Measurements from ENCODE around the gene AGFG2.

GRCh38 chr7:100583132-100584053, 44.4 kb downstream of the AGFG2 start:
- TF ChIP-seq MAZ (IDR thresholded peaks at IDR 0.05; ENCODE audit: borderline replicate concordance, low read depth, low read length): no peak
- no peak for TF ChIP-seq POLR2A (IDR thresholded peaks at IDR 0.05; ENCODE audit: low read depth, low read length)
- no peak for TF ChIP-seq RFX5 (IDR thresholded peaks at IDR 0.05; ENCODE audit: low read depth, low read length)
- TF ChIP-seq CTCF (conservative IDR thresholded peaks at IDR 0.05; ENCODE audit: low read depth, low read length): no peak
- no peak for TF ChIP-seq RAD21 (IDR thresholded peaks at IDR 0.05; ENCODE audit: low read length)
- TF ChIP-seq NFE2L2 (IDR thresholded peaks at IDR 0.05; ENCODE audit: low read depth, low read length): no peak
- no peak for TF ChIP-seq RCOR1 (IDR thresholded peaks at IDR 0.05; ENCODE audit: insufficient replicate concordance, low read length)
- no peak for TF ChIP-seq CEBPB (IDR thresholded peaks at IDR 0.05; ENCODE audit: low read depth, low read length)
- TF ChIP-seq, protein P1, sequence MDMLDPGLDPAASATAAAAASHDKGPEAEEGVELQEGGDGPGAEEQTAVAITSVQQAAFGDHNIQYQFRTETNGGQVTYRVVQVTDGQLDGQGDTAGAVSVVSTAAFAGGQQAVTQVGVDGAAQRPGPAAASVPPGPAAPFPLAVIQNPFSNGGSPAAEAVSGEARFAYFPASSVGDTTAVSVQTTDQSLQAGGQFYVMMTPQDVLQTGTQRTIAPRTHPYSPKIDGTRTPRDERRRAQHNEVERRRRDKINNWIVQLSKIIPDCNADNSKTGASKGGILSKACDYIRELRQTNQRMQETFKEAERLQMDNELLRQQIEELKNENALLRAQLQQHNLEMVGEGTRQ (IDR thresholded peaks at IDR 0.05; ENCODE audit: low read depth, low read length): no peak
